IPS-18c (cell line): ENCODE results near the gene TMUB2.
A peak's percentile ranks its signal among the peaks of the same experiment; 100 is the strongest.

Source experiments
- H3K4me3 ChIP-seq: 2 replicates; pipeline ENCODE4 v1.7.0; 2013; ENCODE audit warnings: low read depth, mild to moderate bottlenecking, low read length, moderate library complexity; ENCODE audit not compliant: insufficient read depth
- H3K9me3 ChIP-seq: one replicate; pipeline ENCODE4 v1.6.1; 2013; ENCODE audit warnings: mild to moderate bottlenecking, low read length, moderate library complexity; ENCODE audit not compliant: control insufficient read depth, insufficient read depth

TMUB2 gene

GRCh38 chr17:44197980-44198720 lies 11.4 kb downstream of the TMUB2 start:
- H3K4me3 ChIP-seq, result peak overlapping the region; percentile 81

GRCh38 chr17:44198721-44199552 lies 12.2 kb downstream of the TMUB2 start:
- H3K4me3 ChIP-seq, result peak overlapping the region; percentile 81
- H3K9me3 ChIP-seq, result no peaks in the 10 kb centered on the region

More at GRCh38 chr17:44197980-44198720, 11.4 kb downstream of the TMUB2 start:
- no peaks in the 10 kb centered on the region for H3K9me3 ChIP-seq

GRCh38 chr17:44199553-44200477 lies 13.0 kb downstream of the TMUB2 start, which contains the start of gene ATXN7L3:
Gene ATXN7L3, minus strand, starts transcription at chr17:44199884. Its CDS starts 1,814 bp downstream, at chr17:44198070.
- Histone ChIP-seq H3K9me3 (no peaks in the 10 kb centered on the region), H3K4me3 (peak within 1 kb of the TSS; percentile 81)

GRCh38 chr17:44200478-44201155 lies 13.8 kb downstream of the TMUB2 start:
- Histone ChIP-seq H3K4me3 (peak overlapping the region; percentile 79), H3K9me3 (no peaks in the 10 kb centered on the region)

- no peak overlapping the region for H3K4me3 ChIP-seq
- no peaks in the 10 kb centered on the region for H3K9me3 ChIP-seq
Measured at GRCh38 chr17:44202756-44203155, 16.0 kb downstream of the TMUB2 start.

GRCh38 chr17:44203731-44204440 lies 17.1 kb downstream of the TMUB2 start:
- no peak overlapping the region for H3K4me3 ChIP-seq
- H3K9me3 ChIP-seq, result no peaks in the 10 kb centered on the region

GRCh38 chr17:44204441-44204882 lies 17.7 kb downstream of the TMUB2 start:
- H3K4me3 ChIP-seq, result no peak overlapping the region
- H3K9me3 ChIP-seq, result no peaks in the 10 kb centered on the region

- Histone ChIP-seq H3K4me3 (no peak overlapping the region), H3K9me3 (no peaks in the 10 kb centered on the region)
Measured at GRCh38 chr17:44205962-44206824, 19.4 kb downstream of the TMUB2 start.

- no peak overlapping the region for H3K4me3 ChIP-seq
- H3K9me3 ChIP-seq, result no peaks in the 10 kb centered on the region
Measured at GRCh38 chr17:44206825-44207155, 20.0 kb downstream of the TMUB2 start.

- no peaks in the 10 kb centered on the region for H3K9me3 ChIP-seq
Measured at GRCh38 chr17:44207319-44207718, 20.5 kb downstream of the TMUB2 start.

GRCh38 chr17:44207743-44208142 lies 21.0 kb downstream of the TMUB2 start:
- Histone ChIP-seq H3K4me3 (no peak overlapping the region), H3K9me3 (no peaks in the 10 kb centered on the region)

More at GRCh38 chr17:44207319-44207718, 20.5 kb downstream of the TMUB2 start:
- H3K4me3 ChIP-seq, result no peak overlapping the region

- Histone ChIP-seq H3K9me3 (no peaks in the 10 kb centered on the region), H3K4me3 (no peak overlapping the region)
Measured at GRCh38 chr17:44209786-44210341, 23.1 kb downstream of the TMUB2 start.

GRCh38 chr17:44210342-44211192 lies 23.8 kb downstream of the TMUB2 start:
- H3K9me3 ChIP-seq, result no peaks in the 10 kb centered on the region
- H3K4me3 ChIP-seq, result no peak overlapping the region
